ENCODE results near the gene RB1.

GRCh38 chr13:48317511-48318376 lies 14.2 kb downstream of the RB1 start:
- TF ChIP-seq CTCF (IDR thresholded peaks at IDR 0.05) (no peak), HOXB5 (CRISPR knock-in tag; IDR thresholded peaks at IDR 0.05) (no peak), POLR2A (IDR thresholded peaks at IDR 0.05; ENCODE audit: low read length) (no peak), EP300 (IDR thresholded peaks at IDR 0.05) (no peak)

Measured in A549 (cell line).